IMR-90 (cell line): ENCODE measurements around the gene NALCN. TPM values are rescaled to one million over a fixed set of nuclear protein-coding genes. Genes with fewer than 3 reads are reported as not detected.

Experiments
- ATAC-seq: fragments of 200-7000 bp; cut with Tn5 transposase; 2 replicates; pipeline ENCODE4 v1.9.1; 2020; ENCODE audit warnings: low read depth, mild to moderate bottlenecking, moderate library complexity
- BruUV-seq: library from RNA; stranded (reverse); fragments of 400-500 nt; replicated peaks from 2 replicates; lab custom pipeline; 2021; lab: Mats Ljungman, UMichigan
- CTCF ChIA-PET: fragments of 300-600 bp; formaldehyde crosslinking; extraction: SDS; loops from one replicate; lab custom pipeline; 2021; ENCODE audit warnings: antibody characterized with exemption; lab: Yijun Ruan, JAX
- POLR2A ChIA-PET: fragments of 300-600 bp; sonication (Branson Sonifier 250); formaldehyde crosslinking; loops from one replicate; lab custom pipeline; 2022; ENCODE audit warnings: antibody characterized with exemption; ENCODE audit not compliant: unreplicated experiment; lab: Charles Lee
- DNase-seq: peaks from one replicate; pipeline ENCODE4 v3.0.0; 2013
- H2AFZ ChIP-seq: replicated peaks from 2 replicates; pipeline ENCODE3; 2013; ENCODE audit warnings: low read length, mild to moderate bottlenecking; ENCODE audit not compliant: poor library complexity
- H2AK5ac ChIP-seq: 2 replicates; pipeline ENCODE4 v1.6.1; 2013; ENCODE audit warnings: low read depth, low read length, inconsistent platforms
- H2AK9ac ChIP-seq: replicated peaks from 2 replicates; pipeline ENCODE3; 2013; ENCODE audit warnings: mild to moderate bottlenecking, low read depth, low read length, moderate library complexity; ENCODE audit not compliant: poor library complexity
- H2BK120ac ChIP-seq: 2 replicates; pipeline ENCODE4 v1.6.1; 2013; ENCODE audit warnings: low read depth, low read length, inconsistent platforms
- H2BK15ac ChIP-seq: 3 replicates; pipeline ENCODE4 v1.6.1; 2013; ENCODE audit warnings: low read depth, low read length, inconsistent platforms
- H2BK20ac ChIP-seq: 2 replicates; pipeline ENCODE4 v1.6.1; 2013; ENCODE audit warnings: low read depth, mild to moderate bottlenecking, inconsistent platforms, low read length, moderate library complexity
- H2BK5ac ChIP-seq: 2 replicates; pipeline ENCODE4 v1.6.1; 2013; ENCODE audit warnings: mild to moderate bottlenecking, low read depth, low read length, inconsistent platforms; ENCODE audit not compliant: poor library complexity, severe bottlenecking
- H3K14ac ChIP-seq: replicated peaks from 2 replicates; pipeline ENCODE4 v1.6.1; 2013; ENCODE audit warnings: low read depth, low read length, inconsistent platforms
- H3K18ac ChIP-seq: 2 replicates; pipeline ENCODE4 v1.6.1; 2013; ENCODE audit warnings: low read depth, low read length, control low read depth
- H3K23ac ChIP-seq: 2 replicates; pipeline ENCODE4 v1.6.1; 2013; ENCODE audit warnings: low read depth, low read length, inconsistent platforms
- H3K27ac ChIP-seq: 2 replicates; pipeline ENCODE4 v1.5.1; 2013; ENCODE audit warnings: mild to moderate bottlenecking, control low read depth, low read length; ENCODE audit not compliant: insufficient read depth
- H3K27me3 ChIP-seq: 2 replicates; pipeline ENCODE4 v1.6.1; 2013; ENCODE audit warnings: low read length; ENCODE audit not compliant: control insufficient read depth, insufficient read depth
- H3K36me3 ChIP-seq: 2 replicates; pipeline ENCODE4 v1.6.1; 2013; ENCODE audit warnings: low read length, mixed read lengths; ENCODE audit not compliant: control insufficient read depth, insufficient read depth
- H3K4ac ChIP-seq: 2 replicates; pipeline ENCODE4 v1.6.1; 2013; ENCODE audit warnings: low read depth, low read length, inconsistent platforms
- H3K4me1 ChIP-seq: 2 replicates; pipeline ENCODE4 v1.6.1; 2013; ENCODE audit warnings: low read length, mixed read lengths; ENCODE audit not compliant: control insufficient read depth, insufficient read depth
- H3K4me2 ChIP-seq: 2 replicates; pipeline ENCODE4 v1.6.1; 2013; ENCODE audit warnings: low read depth, mild to moderate bottlenecking, control low read depth, low read length, moderate library complexity
- H3K4me3 ChIP-seq: 2 replicates; pipeline ENCODE4 v1.5.1; 2013; ENCODE audit warnings: low read depth, mild to moderate bottlenecking, control low read depth, low read length, moderate library complexity; ENCODE audit not compliant: insufficient read depth
- H3K56ac ChIP-seq: 2 replicates; pipeline ENCODE4 v1.6.1; 2013; ENCODE audit warnings: low read length, inconsistent platforms; ENCODE audit not compliant: insufficient read depth; ENCODE audit errors: extremely low read depth
- H3K79me1 ChIP-seq, 2 experiments: 2 replicates each; pipeline ENCODE4 v1.6.1; 2013; ENCODE audit warnings: low read length in 2 of 2, inconsistent platforms in 1 of 2, low read depth in 1 of 2
- H3K9ac ChIP-seq: 2 replicates; pipeline ENCODE4 v1.6.1; 2013; ENCODE audit warnings: low read depth, low read length, control low read depth
- H3K9me1 ChIP-seq: 2 replicates; pipeline ENCODE4 v1.6.1; 2013; ENCODE audit warnings: low read length, inconsistent platforms; ENCODE audit not compliant: insufficient read depth
- H3K9me3 ChIP-seq: 2 replicates; pipeline ENCODE4 v1.6.1; 2013; ENCODE audit warnings: low read length; ENCODE audit not compliant: control insufficient read depth, insufficient read depth
- H4K20me1 ChIP-seq: 2 replicates; pipeline ENCODE4 v1.6.1; 2013; ENCODE audit warnings: low read length, inconsistent platforms; ENCODE audit not compliant: insufficient read depth
- H4K5ac ChIP-seq: 2 replicates; pipeline ENCODE4 v1.6.1; 2013; ENCODE audit warnings: mild to moderate bottlenecking, low read depth, low read length, control low read depth
- H4K8ac ChIP-seq, 2 experiments: 2 replicates each; pipeline ENCODE4 v1.6.1; 2013; ENCODE audit warnings: low read depth in 2 of 2, low read length in 2 of 2, control low read depth in 1 of 2, inconsistent platforms in 1 of 2
- H4K91ac ChIP-seq: 2 replicates; pipeline ENCODE4 v1.6.1; 2013; ENCODE audit warnings: low read depth, low read length, inconsistent platforms; ENCODE audit not compliant: insufficient read depth
- MAFK ChIP-seq: IDR thresholded peaks from 2 replicates; pipeline ENCODE4 v1.6.1; 2012; ENCODE audit warnings: low read depth, low read length, improper control_type of control experiment
- MXI1 ChIP-seq: IDR thresholded peaks from 2 replicates; pipeline ENCODE4 v1.6.1; 2012; ENCODE audit warnings: low read depth, mild to moderate bottlenecking, low read length, moderate library complexity, borderline replicate concordance
- NFE2L2 ChIP-seq: fragments of 150-350 bp; IDR thresholded peaks from 2 replicates; pipeline ENCODE4 v1.6.1; 2016; ENCODE audit warnings: low read depth, mild to moderate bottlenecking, low read length
- POLR2A ChIP-seq: IDR thresholded peaks from 2 replicates; pipeline ENCODE4 v1.6.1; 2012; ENCODE audit warnings: mild to moderate bottlenecking, low read depth, low read length
- RFX5 ChIP-seq: IDR thresholded peaks from 2 replicates; pipeline ENCODE4 v1.8.0; 2012; ENCODE audit warnings: low read depth, mild to moderate bottlenecking, low read length, moderate library complexity
- SMC3 ChIP-seq: fragments of 150-350 bp; IDR thresholded peaks from 2 replicates; pipeline ENCODE4 v1.6.1; 2016; ENCODE audit warnings: low read depth, mild to moderate bottlenecking, antibody characterized with exemption, low read length, moderate library complexity
- WGBS, 2 experiments: methylation state at CpG; one replicate each; pipeline versions ENCODE4 v1.1.5 to v1.1.7; 2013; ENCODE audit warnings: missing lambda C conversion rate in 2 of 2; ENCODE audit not compliant: insufficient read length in 1 of 2; ENCODE audit errors: extremely low coverage in 2 of 2; 5-methylcytosine and 5-hydroxymethylcytosine counted together
- dilution Hi-C: fragments of 300-500 bp; cut with HindIII; formaldehyde crosslinking; loops from one replicate; pipeline ENCODE4 v1.14.3; 2018; ENCODE audit warnings: low sequenced_read_pairs; ENCODE audit not compliant: unreplicated experiment
- in situ Hi-C: fragments of 300-500 bp; cut with MboI; formaldehyde crosslinking; loops from 3 replicates; pipeline ENCODE4 v1.14.3; 2019; ENCODE audit warnings: low sequenced_read_pairs, inconsistent platforms, mixed read lengths
- intact Hi-C: fragments of 100-400 bp; cut with micrococcal nuclease; formaldehyde crosslinking; loops from 2 replicates; pipeline ENCODE4 v1.10.0; 2022
- polyA plus RNA-seq, 3 experiments: library from polyadenylated mRNA; depleted of rRNA; stranded (reverse); fragments of >200 nt; gene quantifications; 2 replicates each; pipeline ENCODE4 v1.2.3, GENCODE V29; 2012; ENCODE audit warnings: low replicate concordance in 1 of 3
- total RNA-seq: library from RNA; depleted of rRNA; stranded (reverse); fragments of >200 nt; gene quantifications from 2 replicates; pipeline ENCODE4 v1.2.3, GENCODE V29; 2012

NALCN gene
- total and polyA plus RNA-seq, 2 of the 4 experiments (the other 2 are of a cell fraction) = 2.9 to 4.8 TPM

GRCh38 chr13:101306773-101307172, 109.5 kb downstream of the NALCN start:
- Histone ChIP-seq H4K8ac (peak overlapping the region; percentile 73 to 77; a peak in 2 of 4 replicates), H2BK5ac (peak overlapping the region; percentile 93), H4K91ac (peak overlapping the region; percentile 81), H3K79me1 (no peaks in the 10 kb centered on the region), H3K9me3 (no peaks in the 10 kb centered on the region), H3K4me1 (peaks cover 19% of the 10 kb centered on the region), H3K27me3 (no peaks in the 10 kb centered on the region), H4K20me1 (no peaks in the 10 kb centered on the region), H2AK9ac (peak overlapping the region; percentile 74), H2BK20ac (peak overlapping the region; percentile 94), H4K5ac (peak overlapping the region; percentile 33; the same call in 1 of the 2 replicates), H3K4me3 (no peak overlapping the region), H3K14ac (peak overlapping the region; percentile 49), H3K4ac (peak overlapping the region; percentile 91), H2BK15ac (peak overlapping the region; percentile 89; the same call in 2 of the 3 replicates), H3K23ac (peak overlapping the region; percentile 36), H3K27ac (peak overlapping the region; percentile 19; the same call in 1 of the 2 replicates), H3K36me3 (no peaks in the 10 kb centered on the region), H3K18ac (peak overlapping the region; percentile 59; the same call in 1 of the 2 replicates), H2BK120ac (peak overlapping the region; percentile 94), H3K9me1 (peaks cover 20% of the 10 kb centered on the region), H2AK5ac (peak overlapping the region; percentile 98), H3K4me2 (peak overlapping the region; percentile 11; the same call in 1 of the 2 replicates), H3K56ac (peak overlapping the region; percentile 81), H2AFZ (peak overlapping the region; percentile 38), H3K9ac (no peak overlapping the region)
- DNase-seq = no peak
- ChIA-PET CTCF (no interaction called here), POLR2A (no interaction called here)
- TF ChIP-seq MXI1 (no peak), POLR2A (no peak), NFE2L2 (no peak), SMC3 (no peak), MAFK (no peak), RFX5 (no peak)
- in situ Hi-C loops = no loop called here
- WGBS, 2 experiments = no CpG with 5 or more reads among the region's 3 CpGs
- intact Hi-C loops = loop anchor here (1.0 to 5.0 kb wide), 3 partner anchors 91 to 449 kb away; no protein-coding TSS in a partner anchor
- ATAC-seq = no peak
- BruUV-seq = no TSS peak
- dilution Hi-C loops = no loop called here
